H1 (cell line): Measurements from ENCODE around the gene NFIX. TPM values are rescaled to one million over a fixed set of nuclear protein-coding genes. Genes with fewer than 3 reads are reported as not detected.

ENCODE experiments used
- CHD2 ChIP-seq: IDR thresholded peaks from 2 replicates; pipeline ENCODE4 v1.6.1; 2012; ENCODE audit warnings: low read length, improper control_type of control experiment
- CHD7 ChIP-seq: fragments of 300-600 bp; sonication (generic); IDR thresholded peaks from 2 replicates; pipeline ENCODE4 v1.7.1; 2012; ENCODE audit warnings: low read length, moderate library complexity, mild to moderate bottlenecking, inconsistent platforms; ENCODE audit not compliant: insufficient replicate concordance
- EP300 ChIP-seq, 2 experiments: IDR thresholded peaks; 1 replicate in 1 of 2; 2 replicates in 1 of 2; pipeline ENCODE4 v1.6.1; 2011 to 2012; ENCODE audit warnings: low read depth in 2 of 2, low read length in 2 of 2, mild to moderate bottlenecking in 2 of 2, borderline replicate concordance in 1 of 2, inconsistent platforms in 1 of 2, moderate library complexity in 1 of 2
- NANOG ChIP-seq: IDR thresholded peaks from 2 replicates; pipeline ENCODE4 v1.6.1; 2011; ENCODE audit warnings: low read length, low read depth, mild to moderate bottlenecking, inconsistent platforms; ENCODE audit not compliant: insufficient read depth, poor library complexity, severe bottlenecking
- NRF1 ChIP-seq: IDR thresholded peaks from 2 replicates; pipeline ENCODE4 v1.6.1; 2011; ENCODE audit warnings: mild to moderate bottlenecking, low read depth, low read length, improper control_type of control experiment
- RNF2 ChIP-seq: fragments of 200-900, 300-1000 bp; sonication (generic); IDR thresholded peaks from 2 replicates; pipeline ENCODE4 v1.7.1; 2016; ENCODE audit warnings: borderline replicate concordance, low read depth, mild to moderate bottlenecking, antibody characterized with exemption, low read length; ENCODE audit not compliant: poor library complexity, severe bottlenecking; ENCODE audit errors: missing control alignments
- SIN3A ChIP-seq, 2 experiments: IDR thresholded peaks in 1 of 2; conservative IDR thresholded peaks in 1 of 2; 2 replicates each; pipeline ENCODE4 v1.6.1; 2011 to 2012; ENCODE audit warnings: low read length in 2 of 2, improper control_type of control experiment in 1 of 2, low read depth in 1 of 2, mild to moderate bottlenecking in 1 of 2
- SP4 ChIP-seq: IDR thresholded peaks from 2 replicates; pipeline ENCODE4 v1.6.1; 2012; ENCODE audit warnings: low read length, inconsistent platforms
- TAF7 ChIP-seq: optimal IDR thresholded peaks from 2 replicates; pipeline ENCODE3; 2011; ENCODE audit warnings: low read depth, mild to moderate bottlenecking, inconsistent platforms, low read length, moderate library complexity, borderline replicate concordance
- TBP ChIP-seq: IDR thresholded peaks from 2 replicates; pipeline ENCODE4 v1.6.1; 2011; ENCODE audit warnings: low read depth, low read length, improper control_type of control experiment
- polyA plus RNA-seq, 7 experiments: library from polyadenylated mRNA; depleted of rRNA in 3 of 7; stranded (reverse) in 5 of 7; unstranded in 2 of 7; fragments of >200 nt in 5 of 7; fragments of 200-250 nt in 2 of 7; gene quantifications; 1 replicate in 5 of 7; 2 replicates in 1 of 7; 4 replicates in 1 of 7; pipeline versions ENCODE4 v1.2.1 to v1.2.3, GENCODE V29; 2011 to 2013; ENCODE audit warnings: missing spikeins in 2 of 7, mixed read lengths in 2 of 7
- total RNA-seq: library from RNA; stranded (reverse); fragmentation: NEBNext Ultra II Directional; extraction: Animal tissue kit (Norgen Biotek cat#: 25700); gene quantifications from 2 replicates; pipeline ENCODE4 v1.2.1, GENCODE V29; 2021

NFIX gene
- total and polyA plus RNA-seq, 2 of the 8 experiments (the other 6 are each of a cell fraction or from before 2014, with no cell fraction given), result 0.03 to 0.20 TPM

DNA sequence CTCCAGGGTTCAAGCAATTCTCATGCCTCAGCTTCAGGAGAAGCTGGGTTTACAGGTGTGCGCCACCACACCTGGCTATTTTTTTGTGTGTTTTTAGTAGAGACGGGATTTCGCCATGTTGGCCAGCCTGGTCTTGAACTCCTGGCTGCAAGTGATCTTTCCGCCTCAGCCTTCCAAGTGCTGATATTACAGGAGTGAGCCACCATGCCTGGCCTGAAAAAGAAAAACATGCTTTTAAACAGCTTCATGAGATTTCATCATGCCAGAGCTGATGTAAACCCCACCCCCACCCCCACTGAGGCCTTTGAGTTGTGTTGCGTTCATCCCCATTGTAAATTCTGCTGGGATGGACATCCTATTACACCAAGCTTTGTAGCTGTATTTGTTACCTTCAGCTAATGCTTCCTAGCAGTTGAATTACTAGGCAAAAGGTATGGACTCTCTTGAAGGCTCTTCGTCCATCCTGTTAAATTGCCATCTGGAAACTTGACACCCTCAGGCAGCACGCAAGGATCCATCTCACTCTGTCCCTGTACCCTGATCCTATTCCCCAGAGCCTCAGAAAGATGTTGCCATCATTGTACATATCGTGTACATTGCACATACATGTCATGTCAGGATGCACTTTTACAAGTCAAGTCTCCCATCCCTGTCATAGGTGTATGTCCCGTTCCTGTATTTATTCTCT, 47.3 kb downstream of the NFIX start (continued):
- TF ChIP-seq CHD7, result no peak
- TF ChIP-seq SIN3A (conservative IDR thresholded peaks at IDR 0.05 in 1 of 2, IDR thresholded peaks at IDR 0.05 in 1 of 2; ENCODE audit: low read depth in 1 of 2, low read length in 2 of 2), result no peak
- no peak for TF ChIP-seq RNF2
- no peak for TF ChIP-seq CHD2
- no peak for TF ChIP-seq NANOG
- no peak for TF ChIP-seq NRF1
- TF ChIP-seq EP300 (IDR thresholded peaks at IDR 0.05; ENCODE audit: borderline replicate concordance in 1 of 2, low read depth in 2 of 2, low read length in 2 of 2), result no peak
- no peak for TF ChIP-seq TBP
- TF ChIP-seq SP4, result no peak
- TF ChIP-seq TAF7, result no peak
